ENCODE results near the gene ABCA9. TPM values are rescaled to one million over a fixed set of nuclear protein-coding genes. Genes with fewer than 3 reads are reported as not detected.
A peak's percentile ranks its signal among the peaks of the same experiment; 100 is the strongest.

Gene ABCA9
- total and polyA plus RNA-seq, 9 of the 15 experiments (the other 6 are each of a cell fraction or from before 2014, with no cell fraction given) = 0.04 TPM; not detected in 8

GRCh38 chr17:69042308-69042707 is 18.4 kb downstream of the ABCA9 start (continued):
- TF ChIP-seq HMGXB4 (CRISPR knock-in tag; IDR thresholded peaks at IDR 0.05) (no peak), DLX4 (CRISPR knock-in tag; IDR thresholded peaks at IDR 0.05) (no peak), CBX3 (IDR thresholded peaks at IDR 0.05; ENCODE audit: borderline replicate concordance in 1 of 2, low read length in 2 of 2) (no peak), ZNF395 (CRISPR knock-in tag; IDR thresholded peaks at IDR 0.05) (no peak), HDGF (IDR thresholded peaks at IDR 0.05) (no peak), ZFP91 (CRISPR knock-in tag; IDR thresholded peaks at IDR 0.05) (no peak), ZNF77 (CRISPR knock-in tag; IDR thresholded peaks at IDR 0.05) (no peak), NR0B1 (IDR thresholded peaks at IDR 0.05; ENCODE audit: partially characterized antibody) (no peak), JUN (IDR thresholded peaks at IDR 0.05; ENCODE audit: borderline replicate concordance, low read depth, low read length) (no peak), JUN (CRISPR knock-in tag; IDR thresholded peaks at IDR 0.05; ENCODE audit: borderline replicate concordance) (no peak), NRF1 (conservative IDR thresholded peaks at IDR 0.05 in 1 of 2, IDR thresholded peaks at IDR 0.05 in 1 of 2) (no peak), ATF3 (IDR thresholded peaks at IDR 0.05) (peak; percentile 82), ATF3 (CRISPR knock-in tag; conservative IDR thresholded peaks at IDR 0.05) (no peak), ARID3A (IDR thresholded peaks at IDR 0.05; ENCODE audit: borderline replicate concordance, low read depth, low read length) (no peak), PTTG1 (tag; IDR thresholded peaks at IDR 0.05; ENCODE audit: low read depth) (no peak), HEY1 (CRISPR knock-in tag; IDR thresholded peaks at IDR 0.05; ENCODE audit: borderline replicate concordance) (no peak), RFX5 (IDR thresholded peaks at IDR 0.05; ENCODE audit: low read depth, low read length) (no peak), EGR1 (conservative IDR thresholded peaks at IDR 0.05) (no peak), FOSL1 (tag; conservative IDR thresholded peaks at IDR 0.05) (peak; percentile 41; the same call in 1 of the 2 replicates), BRD4 (IDR thresholded peaks at IDR 0.05) (no peak)
